ENCODE measurements around the gene GRIFIN. TPM values are rescaled to one million over a fixed set of nuclear protein-coding genes. Genes with fewer than 3 reads are reported as not detected.

The GRIFIN gene
- total and polyA plus RNA-seq, 2 donors (not counting 1 experiment from before 2014, with no cell fraction given) = not detected

GRCh38 chr7:2476776-2477446 is 713 bp upstream of the GRIFIN start:
- CTCF ChIA-PET = no interaction called here

More at GRCh38 chr7:2476776-2477446, 713 bp upstream of the GRIFIN start:
- intact Hi-C loops (cut with micrococcal nuclease) = loop anchor here (1.0 to 5.0 kb wide), 7 partner anchors 34 to 232 kb away; partner anchors contain the start of genes BRAT1, IQCE and LFNG
- DNase-seq (no peak), ATAC-seq (ENCODE audit: low read depth) (no peak)
- Histone ChIP-seq H3K9me3 (ENCODE audit: control extremely low read depth in 1 of 3, control insufficient read depth in 2 of 3, insufficient read depth in 1 of 3, low read length in 2 of 3) (no peaks in the 10 kb centered on the region), H3K4me1 (ENCODE audit: control insufficient read depth in 2 of 2, insufficient read depth in 2 of 2, low read length in 2 of 2) (peaks cover 14 to 17% of the 10 kb centered on the region in 2 donors), H3K79me2 (ENCODE audit: control insufficient read depth, insufficient read depth, low read length) (no peaks in the 10 kb centered on the region), H3K36me3 (replicated peaks in 1 of 2; ENCODE audit: control extremely low read depth in 1 of 2, control insufficient read depth in 1 of 2, extremely low read depth in 1 of 2, insufficient read depth in 2 of 2, low read length in 1 of 2) (no peaks in the 10 kb centered on the region), H3K27me3 (replicated peaks in 1 of 4; ENCODE audit: control extremely low read depth in 1 of 4, control insufficient read depth in 3 of 4, insufficient read depth in 4 of 4, low read length in 3 of 4) (peaks cover 0 to 4% (median 2%) of the 10 kb centered on the region in 4 experiments), H3K4me3 (ENCODE audit: control extremely low read depth in 1 of 5, extremely low read depth in 1 of 5, insufficient read depth in 1 of 5, low read depth in 2 of 5, low read length in 4 of 5) (no peak overlapping the region), H3K27ac (ENCODE audit: low read length in 2 of 2) (no peak overlapping the region), H2AFZ (ENCODE audit: insufficient read depth, low read depth, low read length, poor library complexity, severe bottlenecking) (peak overlapping the region; percentile 65), H3K4me2 (replicated peaks; ENCODE audit: low read depth, low read length, poor library complexity, severe bottlenecking) (peak overlapping the region; percentile 79), H3K9ac (ENCODE audit: low read length) (peak overlapping the region; percentile 4), H4K20me1 (ENCODE audit: control insufficient read depth, insufficient read depth, low read length, poor library complexity, severe bottlenecking) (no peaks in the 10 kb centered on the region)
- Mint-ChIP-seq H3K27ac (no peak overlapping the region), H3K27me3 (no peaks in the 10 kb centered on the region), H3K9me3 (ENCODE audit: insufficient read depth) (no peaks in the 10 kb centered on the region), H3K4me1 (peaks cover 12% of the 10 kb centered on the region), H3K4me3 (peak overlapping the region; percentile 41)
- POLR2A ChIA-PET = interaction anchor here (0.6 kb wide), 1 partner anchor 59 kb away, joined by 3 read pairs; no protein-coding TSS in a partner anchor
- WGBS (ENCODE audit: insufficient coverage) = 74% methylated on average over 19 of the region's 25 CpGs
- TF ChIP-seq CTCF (IDR thresholded peaks at IDR 0.05) = no peak
- TF ChIP-seq EZH2 (IDR thresholded peaks at IDR 0.05; ENCODE audit: borderline replicate concordance, insufficient read depth, low read depth, low read length, poor library complexity, severe bottlenecking) = no peak
